ENCODE data around the gene GLB1L2.
A peak's percentile ranks its signal among the peaks of the same experiment; 100 is the strongest.
"Not testable (repeated sequence)": the region's sequence is repeated elsewhere in the genome, so short reads cannot be mapped to it uniquely, and the experiment has no call there.

Gene GLB1L2

GRCh38 chr11:134339756-134340155 is 8.0 kb downstream of the GLB1L2 start:
- no peaks in the 10 kb centered on the region for H3K9me3 Mint-ChIP-seq
- H3K27ac Mint-ChIP-seq: no peak overlapping the region
- no peaks in the 10 kb centered on the region for H3K27me3 Mint-ChIP-seq
- no peaks in the 10 kb centered on the region for H3K36me3 Mint-ChIP-seq
- H3K4me1 Mint-ChIP-seq: no peaks in the 10 kb centered on the region
- no peak overlapping the region for H3K4me3 Mint-ChIP-seq

- H3K4me1 Mint-ChIP-seq: no peaks in the 10 kb centered on the region
- no peaks in the 10 kb centered on the region for H3K27me3 Mint-ChIP-seq
- no peak overlapping the region for H3K27ac Mint-ChIP-seq
- H3K4me3 Mint-ChIP-seq: no peak overlapping the region
- H3K9me3 Mint-ChIP-seq: no peaks in the 10 kb centered on the region
- H3K36me3 Mint-ChIP-seq: no peaks in the 10 kb centered on the region
Observed at GRCh38 chr11:134340354-134340964, 8.7 kb downstream of the GLB1L2 start.

GRCh38 chr11:134341805-134342571 is 10.2 kb downstream of the GLB1L2 start:
- H3K4me3 Mint-ChIP-seq: no peak overlapping the region
- H3K4me1 Mint-ChIP-seq: no peaks in the 10 kb centered on the region

GRCh38 chr11:134342572-134343340 is 11.0 kb downstream of the GLB1L2 start:
- H3K4me1 Mint-ChIP-seq: no peaks in the 10 kb centered on the region
- no peaks in the 10 kb centered on the region for H3K36me3 Mint-ChIP-seq
- no peaks in the 10 kb centered on the region for H3K9me3 Mint-ChIP-seq
- H3K27ac Mint-ChIP-seq: no peak overlapping the region
- no peaks in the 10 kb centered on the region for H3K27me3 Mint-ChIP-seq
- H3K4me3 Mint-ChIP-seq: no peak overlapping the region

More at GRCh38 chr11:134341805-134342571, 10.2 kb downstream of the GLB1L2 start:
- Mint-ChIP-seq H3K27ac (no peak overlapping the region), H3K36me3 (no peaks in the 10 kb centered on the region), H3K9me3 (no peaks in the 10 kb centered on the region), H3K27me3 (no peaks in the 10 kb centered on the region)

GRCh38 chr11:134343646-134344045 is 11.9 kb downstream of the GLB1L2 start:
- Mint-ChIP-seq H3K27ac (no peak overlapping the region), H3K9me3 (no peaks in the 10 kb centered on the region), H3K27me3 (no peaks in the 10 kb centered on the region), H3K4me1 (no peaks in the 10 kb centered on the region), H3K4me3 (no peak overlapping the region), H3K36me3 (no peaks in the 10 kb centered on the region)

- H3K9me3 Mint-ChIP-seq: not testable (repeated sequence)
Observed at GRCh38 chr11:134344497-134345236, 12.9 kb downstream of the GLB1L2 start.

GRCh38 chr11:134345237-134345550 is 13.4 kb downstream of the GLB1L2 start:
- Mint-ChIP-seq H3K36me3 (no peaks in the 10 kb centered on the region), H3K4me3 (no peak overlapping the region), H3K27ac (no peak overlapping the region), H3K9me3 (no peaks in the 10 kb centered on the region), H3K4me1 (peaks cover 9% of the 10 kb centered on the region), H3K27me3 (no peaks in the 10 kb centered on the region)

More at GRCh38 chr11:134344497-134345236, 12.9 kb downstream of the GLB1L2 start:
- H3K4me3 Mint-ChIP-seq, H3K4me1 Mint-ChIP-seq, H3K27me3 Mint-ChIP-seq, H3K27ac Mint-ChIP-seq, H3K36me3 Mint-ChIP-seq: not testable (repeated sequence)

GRCh38 chr11:134346101-134346975 is 14.6 kb downstream of the GLB1L2 start:
- Mint-ChIP-seq H3K4me3 (no peak overlapping the region), H3K27ac (no peak overlapping the region), H3K36me3 (no peaks in the 10 kb centered on the region), H3K27me3 (no peaks in the 10 kb centered on the region), H3K4me1 (peaks cover 16% of the 10 kb centered on the region), H3K9me3 (no peaks in the 10 kb centered on the region)

GRCh38 chr11:134346976-134347350 is 15.2 kb downstream of the GLB1L2 start:
- Mint-ChIP-seq H3K27ac (no peak overlapping the region), H3K4me1 (peaks cover 16% of the 10 kb centered on the region), H3K4me3 (no peak overlapping the region)

GRCh38 chr11:134347441-134347840 is 15.7 kb downstream of the GLB1L2 start:
- no peak overlapping the region for H3K27ac Mint-ChIP-seq
- no peak overlapping the region for H3K4me3 Mint-ChIP-seq

More at GRCh38 chr11:134346976-134347350, 15.2 kb downstream of the GLB1L2 start:
- Mint-ChIP-seq H3K27me3 (no peaks in the 10 kb centered on the region), H3K36me3 (no peaks in the 10 kb centered on the region), H3K9me3 (no peaks in the 10 kb centered on the region)

GRCh38 chr11:134349109-134349801 is 17.5 kb downstream of the GLB1L2 start:
- H3K9me3 Mint-ChIP-seq: peaks cover 5% of the 10 kb centered on the region
- no peaks in the 10 kb centered on the region for H3K36me3 Mint-ChIP-seq
- H3K4me1 Mint-ChIP-seq: peaks cover 16% of the 10 kb centered on the region
- no peak overlapping the region for H3K27ac Mint-ChIP-seq
- no peak overlapping the region for H3K4me3 Mint-ChIP-seq
- H3K27me3 Mint-ChIP-seq: no peaks in the 10 kb centered on the region

More at GRCh38 chr11:134347441-134347840, 15.7 kb downstream of the GLB1L2 start:
- Mint-ChIP-seq H3K27me3 (no peaks in the 10 kb centered on the region), H3K4me1 (peaks cover 16% of the 10 kb centered on the region), H3K9me3 (no peaks in the 10 kb centered on the region), H3K36me3 (no peaks in the 10 kb centered on the region)

- Mint-ChIP-seq H3K4me1 (peaks cover 16% of the 10 kb centered on the region), H3K9me3 (peaks cover 5% of the 10 kb centered on the region), H3K4me3 (no peak overlapping the region), H3K27me3 (no peaks in the 10 kb centered on the region), H3K36me3 (no peaks in the 10 kb centered on the region), H3K27ac (no peak overlapping the region)
Observed at GRCh38 chr11:134349802-134350355, 18.1 kb downstream of the GLB1L2 start.

- Mint-ChIP-seq H3K9me3 (peaks cover 5% of the 10 kb centered on the region), H3K4me1 (peaks cover 16% of the 10 kb centered on the region), H3K36me3 (peaks cover 3% of the 10 kb centered on the region), H3K4me3 (no peak overlapping the region), H3K27me3 (peaks cover 2% of the 10 kb centered on the region), H3K27ac (peak overlapping the region; percentile 23)
Observed at GRCh38 chr11:134350381-134350780, 18.6 kb downstream of the GLB1L2 start.

- Mint-ChIP-seq H3K27ac (no peak overlapping the region), H3K4me3 (no peak overlapping the region), H3K36me3 (peaks cover 3% of the 10 kb centered on the region), H3K4me1 (peaks cover 16% of the 10 kb centered on the region), H3K9me3 (peaks cover 5% of the 10 kb centered on the region), H3K27me3 (peaks cover 2% of the 10 kb centered on the region)
Observed at GRCh38 chr11:134352111-134352510, 20.3 kb downstream of the GLB1L2 start.
